Keratinocyte (primary cell): ENCODE measurements around the gene CDK17.

Source experiments
- EZH2 ChIP-seq: IDR thresholded peaks from one replicate; pipeline ENCODE4 v1.6.1; 2012; ENCODE audit warnings: inconsistent platforms, mild to moderate bottlenecking, low read length, moderate library complexity
- TF ChIP-seq, protein P1 (sequence below), 3 experiments: IDR thresholded peaks in 1 of 3; conservative IDR thresholded peaks in 1 of 3; optimal IDR thresholded peaks in 1 of 3; 2 replicates in 2 of 3; 3 replicates in 1 of 3; pipeline versions ENCODE3 to v1.5.1; 2011; ENCODE audit warnings: low read length in 3 of 3, mild to moderate bottlenecking in 3 of 3, moderate library complexity in 2 of 3, control low read depth in 1 of 3, inconsistent platforms in 1 of 3; ENCODE audit not compliant: insufficient read depth in 2 of 3; ENCODE audit errors: extremely low read depth in 1 of 3

DNA sequence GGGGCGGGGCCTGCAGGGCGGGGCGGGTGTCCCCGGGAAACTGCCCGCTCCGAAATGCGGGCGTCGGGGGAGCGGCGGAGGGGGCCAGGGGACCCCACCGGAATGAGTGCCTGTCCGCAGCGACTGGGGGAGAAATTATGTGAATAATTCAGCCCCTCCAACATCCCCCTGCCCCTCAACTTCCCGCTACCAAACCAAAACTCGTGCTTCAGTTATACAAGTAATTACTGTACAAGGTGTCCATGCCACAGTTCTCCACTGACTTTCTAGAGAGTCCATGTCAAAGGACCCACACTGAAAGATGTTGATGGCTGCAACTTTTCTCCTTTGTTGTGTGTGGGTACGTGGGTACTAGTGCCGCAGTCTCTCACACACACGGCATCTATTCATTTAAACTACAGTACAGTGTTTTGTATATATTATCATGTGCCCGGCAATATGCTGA lies 414 bp upstream of the CDK17 start:
- TF ChIP-seq, protein P1, sequence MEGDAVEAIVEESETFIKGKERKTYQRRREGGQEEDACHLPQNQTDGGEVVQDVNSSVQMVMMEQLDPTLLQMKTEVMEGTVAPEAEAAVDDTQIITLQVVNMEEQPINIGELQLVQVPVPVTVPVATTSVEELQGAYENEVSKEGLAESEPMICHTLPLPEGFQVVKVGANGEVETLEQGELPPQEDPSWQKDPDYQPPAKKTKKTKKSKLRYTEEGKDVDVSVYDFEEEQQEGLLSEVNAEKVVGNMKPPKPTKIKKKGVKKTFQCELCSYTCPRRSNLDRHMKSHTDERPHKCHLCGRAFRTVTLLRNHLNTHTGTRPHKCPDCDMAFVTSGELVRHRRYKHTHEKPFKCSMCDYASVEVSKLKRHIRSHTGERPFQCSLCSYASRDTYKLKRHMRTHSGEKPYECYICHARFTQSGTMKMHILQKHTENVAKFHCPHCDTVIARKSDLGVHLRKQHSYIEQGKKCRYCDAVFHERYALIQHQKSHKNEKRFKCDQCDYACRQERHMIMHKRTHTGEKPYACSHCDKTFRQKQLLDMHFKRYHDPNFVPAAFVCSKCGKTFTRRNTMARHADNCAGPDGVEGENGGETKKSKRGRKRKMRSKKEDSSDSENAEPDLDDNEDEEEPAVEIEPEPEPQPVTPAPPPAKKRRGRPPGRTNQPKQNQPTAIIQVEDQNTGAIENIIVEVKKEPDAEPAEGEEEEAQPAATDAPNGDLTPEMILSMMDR (optimal IDR thresholded peaks at IDR 0.05 in 1 of 3, IDR thresholded peaks at IDR 0.05 in 1 of 3, conservative IDR thresholded peaks at IDR 0.05 in 1 of 3; ENCODE audit: extremely low read depth in 1 of 3, insufficient read depth in 2 of 3, low read length in 3 of 3) = no peak
- no peak for TF ChIP-seq EZH2
